Right kidney (tissue), 9 donors: ENCODE results near the gene SPCS3.
"Not testable (repeated sequence)": the region's sequence is repeated elsewhere in the genome, so short reads cannot be mapped to it uniquely, and the experiment has no call there.

Experiments used
- DNase-seq: peaks from one replicate; pipeline ENCODE4 v3.0.0-alpha.2; 2016
- long read RNA-seq, 8 donors: transcript quantifications; one replicate each; lab custom pipeline, GENCODE V29; 2026

SPCS3 gene
- long read RNA-seq, donor 1, full-length matches to known transcripts: 40 of 40 reads
- long read RNA-seq, donor 1, partial matches to known transcripts: 0 of 40 reads
- long read RNA-seq, donor 1, other reads (novel, unspliced or antisense): 0 of 40 reads
- long read RNA-seq, donor 2, full-length matches to known transcripts: 25 of 25 reads
- long read RNA-seq, donor 2, partial matches to known transcripts: 0 of 25 reads
- long read RNA-seq, donor 2, other reads (novel, unspliced or antisense): 0 of 25 reads
- long read RNA-seq, donor 3, full-length matches to known transcripts: 24 of 24 reads
- long read RNA-seq, donor 3, partial matches to known transcripts: 0 of 24 reads
- long read RNA-seq, donor 3, other reads (novel, unspliced or antisense): 0 of 24 reads
- long read RNA-seq, donor 4, full-length matches to known transcripts: 47 of 47 reads
- long read RNA-seq, donor 4, partial matches to known transcripts: 0 of 47 reads
- long read RNA-seq, donor 4, other reads (novel, unspliced or antisense): 0 of 47 reads
- long read RNA-seq, donor 5, full-length matches to known transcripts: 41 of 41 reads
- long read RNA-seq, donor 5, partial matches to known transcripts: 0 of 41 reads
- long read RNA-seq, donor 5, other reads (novel, unspliced or antisense): 0 of 41 reads
- long read RNA-seq, donor 6, full-length matches to known transcripts: 57 of 66 reads
- long read RNA-seq, donor 6, partial matches to known transcripts: 9 of 66 reads
- long read RNA-seq, donor 6, other reads (novel, unspliced or antisense): 0 of 66 reads
- long read RNA-seq, donor 7, full-length matches to known transcripts: 60 of 60 reads
- long read RNA-seq, donor 7, partial matches to known transcripts: 0 of 60 reads
- long read RNA-seq, donor 7, other reads (novel, unspliced or antisense): 0 of 60 reads
- long read RNA-seq, donor 8, full-length matches to known transcripts: 37 of 37 reads
- long read RNA-seq, donor 8, partial matches to known transcripts: 0 of 37 reads
- long read RNA-seq, donor 8, other reads (novel, unspliced or antisense): 0 of 37 reads

- DNase-seq: peak; percentile 97
These were observed at the start of gene SPCS3 for GRCh38 chr4:176319704-176320339. TSS of gene SPCS3 (plus strand) at chr4:176319966. CDS start at chr4:176320077, 111 bp downstream.

GRCh38 chr4:176270669-176271068 lies 49.1 kb upstream of the SPCS3 start:
- DNase-seq: no peak

GRCh38 chr4:176271749-176272148 lies 48.0 kb upstream of the SPCS3 start:
- no peak for DNase-seq

- no peak for DNase-seq
These were observed 47.0 kb upstream of the SPCS3 start for GRCh38 chr4:176272799-176273198.

GRCh38 chr4:176273736-176274135 lies 46.0 kb upstream of the SPCS3 start:
- no peak for DNase-seq

- no peak for DNase-seq
These were observed 45.3 kb upstream of the SPCS3 start for GRCh38 chr4:176274441-176274840.

- no peak for DNase-seq
These were observed 43.1 kb upstream of the SPCS3 start for GRCh38 chr4:176276710-176277109.

GRCh38 chr4:176277162-176277904 lies 42.4 kb upstream of the SPCS3 start:
- DNase-seq: no peak

- not testable (repeated sequence) for DNase-seq
These were observed 40.2 kb upstream of the SPCS3 start for GRCh38 chr4:176279560-176279959.

- no peak for DNase-seq
These were observed 33.0 kb upstream of the SPCS3 start for GRCh38 chr4:176286728-176287127.

- no peak for DNase-seq
These were observed 32.2 kb upstream of the SPCS3 start for GRCh38 chr4:176287546-176287945.

- DNase-seq: no peak
These were observed 31.7 kb upstream of the SPCS3 start for GRCh38 chr4:176288020-176288419.

- no peak for DNase-seq
These were observed 30.2 kb upstream of the SPCS3 start for GRCh38 chr4:176289561-176289960.

GRCh38 chr4:176290520-176290919 lies 29.2 kb upstream of the SPCS3 start:
- DNase-seq: no peak

GRCh38 chr4:176291748-176292147 lies 28.0 kb upstream of the SPCS3 start:
- DNase-seq: no peak

GRCh38 chr4:176292920-176293319 lies 26.8 kb upstream of the SPCS3 start:
- no peak for DNase-seq

GRCh38 chr4:176293660-176294059 lies 26.1 kb upstream of the SPCS3 start:
- no peak for DNase-seq

- not testable (repeated sequence) for DNase-seq
These were observed 23.9 kb upstream of the SPCS3 start for GRCh38 chr4:176295907-176296306.

- no peak for DNase-seq
These were observed 21.1 kb upstream of the SPCS3 start for GRCh38 chr4:176298664-176299063.

GRCh38 chr4:176300036-176300435 lies 19.7 kb upstream of the SPCS3 start:
- no peak for DNase-seq

- no peak for DNase-seq
These were observed 19.2 kb upstream of the SPCS3 start for GRCh38 chr4:176300565-176300964.
